Measurements from ENCODE around the gene AXL. TPM values are rescaled to one million over a fixed set of nuclear protein-coding genes. Genes with fewer than 3 reads are reported as not detected.
"Not testable (repeated sequence)": the region's sequence is repeated elsewhere in the genome, so short reads cannot be mapped to it uniquely, and the experiment has no call there.

The AXL gene
- total and polyA plus RNA-seq, 11 donors, result 5.0 to 62.5 (median 13.2) TPM

DNA sequence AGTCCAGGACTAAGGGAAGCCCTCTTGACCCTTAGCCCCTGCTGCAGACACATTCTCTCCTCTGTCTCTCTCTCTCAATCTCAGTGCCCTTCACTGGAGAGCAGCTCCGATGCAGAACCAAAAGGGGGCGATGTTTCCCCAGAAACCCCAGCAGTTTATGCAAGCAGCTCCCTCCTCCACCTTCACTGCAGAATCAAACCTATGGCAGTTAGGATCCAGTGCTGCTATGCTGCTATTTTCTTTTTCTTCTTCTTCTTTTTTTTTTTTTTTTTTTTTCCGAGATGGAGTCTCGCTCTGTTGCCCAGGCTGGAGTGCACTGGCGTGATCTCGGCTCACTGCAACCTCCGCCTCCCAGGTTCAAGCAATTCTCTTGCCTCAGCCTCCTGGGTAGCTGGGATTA, 14.7 kb upstream of the AXL start:
- not testable (repeated sequence) for H3K27ac ChIP-seq, H3K4me3 ChIP-seq, H3K36me3 ChIP-seq, H3K4me1 ChIP-seq, H3K9me3 ChIP-seq
- peak; percentile 79 to 85 (median 80) for DNase-seq
- TF ChIP-seq, protein P1, sequence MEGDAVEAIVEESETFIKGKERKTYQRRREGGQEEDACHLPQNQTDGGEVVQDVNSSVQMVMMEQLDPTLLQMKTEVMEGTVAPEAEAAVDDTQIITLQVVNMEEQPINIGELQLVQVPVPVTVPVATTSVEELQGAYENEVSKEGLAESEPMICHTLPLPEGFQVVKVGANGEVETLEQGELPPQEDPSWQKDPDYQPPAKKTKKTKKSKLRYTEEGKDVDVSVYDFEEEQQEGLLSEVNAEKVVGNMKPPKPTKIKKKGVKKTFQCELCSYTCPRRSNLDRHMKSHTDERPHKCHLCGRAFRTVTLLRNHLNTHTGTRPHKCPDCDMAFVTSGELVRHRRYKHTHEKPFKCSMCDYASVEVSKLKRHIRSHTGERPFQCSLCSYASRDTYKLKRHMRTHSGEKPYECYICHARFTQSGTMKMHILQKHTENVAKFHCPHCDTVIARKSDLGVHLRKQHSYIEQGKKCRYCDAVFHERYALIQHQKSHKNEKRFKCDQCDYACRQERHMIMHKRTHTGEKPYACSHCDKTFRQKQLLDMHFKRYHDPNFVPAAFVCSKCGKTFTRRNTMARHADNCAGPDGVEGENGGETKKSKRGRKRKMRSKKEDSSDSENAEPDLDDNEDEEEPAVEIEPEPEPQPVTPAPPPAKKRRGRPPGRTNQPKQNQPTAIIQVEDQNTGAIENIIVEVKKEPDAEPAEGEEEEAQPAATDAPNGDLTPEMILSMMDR (IDR thresholded peaks at IDR 0.05), result peak; percentile 69 to 89 (median 83)
- peaks cover 0 to 11% (median 0%) of the 10 kb centered on the region in 9 donors for H3K27me3 ChIP-seq
- WGBS, 4 donors, result 28 to 44% (median 41%) methylated on average over 3 to 7 of the region's 7 CpGs
- peak; percentile 81 to 92 (median 90) for ATAC-seq
- intact Hi-C loops (cut with DNase I), result loop anchor here (1.0 to 10.0 kb wide), 11 partner anchors 54 to 370 kb away; partner anchors contain the start of genes ERICH4 (in 5 of the 10), CEACAM21 (in 3 of the 10) and DMAC2 (in 1 of the 10)

DNA sequence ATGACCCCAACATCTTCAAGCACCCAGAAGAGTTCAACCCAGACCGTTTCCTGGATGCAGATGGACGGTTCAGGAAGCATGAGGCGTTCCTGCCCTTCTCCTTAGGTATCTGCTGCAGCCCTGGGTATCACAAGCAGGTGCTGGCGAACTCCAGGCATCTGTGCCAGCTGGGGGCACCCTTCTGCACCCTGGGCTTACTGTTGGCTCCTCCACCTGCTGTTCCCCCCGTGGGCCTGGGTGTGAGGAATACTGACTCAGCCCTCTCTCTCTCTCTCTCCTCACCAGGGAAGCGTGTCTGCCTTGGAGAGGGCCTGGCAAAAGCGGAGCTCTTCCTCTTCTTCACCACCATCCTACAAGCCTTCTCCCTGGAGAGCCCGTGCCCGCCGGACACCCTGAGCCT, 13.0 kb upstream of the AXL start:
- intact Hi-C loops (cut with DNase I), result loop anchor here in 8 of 10 donors (1.0 to 10.0 kb wide), 13 partner anchors 53 to 369 kb away; partner anchors contain the start of genes ERICH4 (in 6 of the 8), CEACAM21 (in 3 of the 8), DMAC2 (in 1 of the 8) and TGFB1 (in 1 of the 8)
- no peaks in the 10 kb centered on the region for H3K36me3 ChIP-seq
- no peak for ATAC-seq
- TF ChIP-seq, protein P1 (IDR thresholded peaks at IDR 0.05), result no peak
- no peak for TF ChIP-seq POLR2A (IDR thresholded peaks at IDR 0.05)
- no peak overlapping the region for H3K4me3 ChIP-seq
- peak in 1 of 5 donors; percentile 10 for DNase-seq
- peaks cover 0 to 4% (median 0%) of the 10 kb centered on the region in 9 donors for H3K27me3 ChIP-seq
- H3K4me1 ChIP-seq, result peaks cover 0 to 9% (median 0%) of the 10 kb centered on the region in 12 donors
- no peaks in the 10 kb centered on the region for H3K9me3 ChIP-seq
- 68 to 78% (median 73%) methylated on average over 9 to 10 of the region's 10 CpGs for WGBS, 4 donors
- H3K27ac ChIP-seq, result peak overlapping the region in 2 of 12 donors; percentile 69 to 72

DNA sequence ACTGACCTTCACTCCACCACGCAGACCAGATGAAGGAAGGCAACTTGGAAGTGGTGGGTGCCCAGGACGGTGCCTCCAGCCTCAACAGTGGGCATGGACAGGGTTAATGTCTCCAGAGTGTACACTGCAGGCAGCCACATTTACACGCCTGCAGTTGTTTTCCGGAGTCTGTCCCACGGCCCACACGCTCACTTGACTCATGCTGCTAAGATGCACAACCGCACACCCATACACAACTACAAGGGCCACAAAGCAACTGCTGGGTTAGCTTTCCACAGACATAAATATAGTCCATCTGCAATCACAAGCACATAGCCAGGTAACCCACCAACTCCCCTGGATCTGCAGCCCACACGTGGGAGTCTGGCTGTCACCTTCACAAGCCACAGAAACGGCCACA, 12.6 kb upstream of the AXL start:
- no peak for ATAC-seq
- no peaks in the 10 kb centered on the region for H3K36me3 ChIP-seq
- peak in 1 of 5 donors; percentile 33 for DNase-seq
- H3K9me3 ChIP-seq, result no peaks in the 10 kb centered on the region
- intact Hi-C loops (cut with DNase I), result loop anchor here in 8 of 10 donors (2.0 to 10.0 kb wide), 8 partner anchors 101 to 368 kb away; partner anchors contain the start of genes ERICH4 (in 6 of the 8), CEACAM21 (in 3 of the 8), DMAC2 (in 1 of the 8) and TGFB1 (in 1 of the 8)
- no peak overlapping the region for H3K4me3 ChIP-seq
- peaks cover 0 to 9% (median 0%) of the 10 kb centered on the region in 12 donors for H3K4me1 ChIP-seq
- TF ChIP-seq, protein P1 (IDR thresholded peaks at IDR 0.05), result no peak
- no peak for TF ChIP-seq POLR2A (IDR thresholded peaks at IDR 0.05)
- H3K27me3 ChIP-seq, result no peaks in the 10 kb centered on the region
- H3K27ac ChIP-seq, result peak overlapping the region in 8 of 12 donors; percentile 51 to 74 (median 70)
- 76 to 80% (median 78%) methylated on average over 9 of the region's 9 CpGs for WGBS, 4 donors

DNA sequence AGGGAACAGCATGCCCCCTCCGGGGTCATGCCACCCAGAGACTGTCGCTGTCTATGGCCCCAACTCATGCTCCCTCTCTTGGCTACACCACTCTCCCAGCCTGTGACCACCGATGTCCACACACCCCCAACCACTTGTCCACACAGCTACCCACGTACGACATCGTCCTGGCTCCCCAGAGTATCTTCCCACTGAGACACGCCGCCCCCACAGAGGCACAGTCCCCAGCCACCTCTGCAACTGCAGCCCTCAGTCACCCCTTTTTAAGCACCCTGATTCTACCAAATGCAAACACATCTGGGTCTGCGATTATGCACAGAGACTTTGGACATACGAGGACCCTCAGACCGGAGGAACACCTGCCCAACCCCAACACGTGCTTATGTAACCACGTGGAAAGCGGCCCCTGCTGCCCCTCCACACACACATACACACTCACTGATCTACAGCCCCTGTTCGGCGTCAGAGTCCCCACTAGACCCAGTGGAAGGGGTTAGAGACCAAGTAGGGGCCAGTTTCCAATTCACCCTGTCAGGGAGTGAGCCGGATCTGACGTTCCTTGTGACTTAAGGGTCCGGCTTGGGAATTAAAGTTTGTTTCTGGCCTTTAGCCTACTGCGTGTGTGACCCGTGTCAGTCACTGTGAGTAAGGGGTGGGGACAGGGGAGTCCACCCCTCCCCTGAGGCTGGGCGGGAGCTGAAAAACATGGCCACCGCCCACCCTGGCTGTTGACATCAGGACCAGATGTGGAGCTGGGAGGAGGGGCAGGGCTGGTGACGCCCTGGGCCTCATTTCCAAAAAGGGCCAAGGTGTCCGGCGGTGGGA, 11.9 kb upstream of the AXL start:
- no peaks in the 10 kb centered on the region for H3K36me3 ChIP-seq
- H3K9me3 ChIP-seq, result no peaks in the 10 kb centered on the region
- TF ChIP-seq POLR2A (IDR thresholded peaks at IDR 0.05), result no peak
- TF ChIP-seq, protein P1 (IDR thresholded peaks at IDR 0.05), result no peak
- 48 to 60% (median 56%) methylated on average over 23 to 26 of the region's 26 CpGs for WGBS, 4 donors
- intact Hi-C loops (cut with DNase I), result loop anchor here in 8 of 10 donors (2.0 to 10.0 kb wide), 8 partner anchors 100 to 368 kb away; partner anchors contain the start of genes ERICH4 (in 6 of the 8), CEACAM21 (in 3 of the 8), DMAC2 (in 1 of the 8) and TGFB1 (in 1 of the 8)
- peak; percentile 75 to 89 (median 82) for ATAC-seq
- H3K4me3 ChIP-seq, result peak overlapping the region in 6 of 12 donors; percentile 10 to 36 (median 17)
- H3K27me3 ChIP-seq, result no peaks in the 10 kb centered on the region
- peak overlapping the region in 11 of 12 donors; percentile 32 to 74 (median 69) for H3K27ac ChIP-seq
- peaks cover 0 to 9% (median 0%) of the 10 kb centered on the region in 12 donors for H3K4me1 ChIP-seq
- DNase-seq, result peak; percentile 82 to 95 (median 85)
